RPMI8226 (cell line): ENCODE data around the gene MYO15A.

Experiments used
- DNase-seq: peaks from one replicate; pipeline ENCODE4 v3.0.0-alpha.2; 2015

The MYO15A gene, protein sequence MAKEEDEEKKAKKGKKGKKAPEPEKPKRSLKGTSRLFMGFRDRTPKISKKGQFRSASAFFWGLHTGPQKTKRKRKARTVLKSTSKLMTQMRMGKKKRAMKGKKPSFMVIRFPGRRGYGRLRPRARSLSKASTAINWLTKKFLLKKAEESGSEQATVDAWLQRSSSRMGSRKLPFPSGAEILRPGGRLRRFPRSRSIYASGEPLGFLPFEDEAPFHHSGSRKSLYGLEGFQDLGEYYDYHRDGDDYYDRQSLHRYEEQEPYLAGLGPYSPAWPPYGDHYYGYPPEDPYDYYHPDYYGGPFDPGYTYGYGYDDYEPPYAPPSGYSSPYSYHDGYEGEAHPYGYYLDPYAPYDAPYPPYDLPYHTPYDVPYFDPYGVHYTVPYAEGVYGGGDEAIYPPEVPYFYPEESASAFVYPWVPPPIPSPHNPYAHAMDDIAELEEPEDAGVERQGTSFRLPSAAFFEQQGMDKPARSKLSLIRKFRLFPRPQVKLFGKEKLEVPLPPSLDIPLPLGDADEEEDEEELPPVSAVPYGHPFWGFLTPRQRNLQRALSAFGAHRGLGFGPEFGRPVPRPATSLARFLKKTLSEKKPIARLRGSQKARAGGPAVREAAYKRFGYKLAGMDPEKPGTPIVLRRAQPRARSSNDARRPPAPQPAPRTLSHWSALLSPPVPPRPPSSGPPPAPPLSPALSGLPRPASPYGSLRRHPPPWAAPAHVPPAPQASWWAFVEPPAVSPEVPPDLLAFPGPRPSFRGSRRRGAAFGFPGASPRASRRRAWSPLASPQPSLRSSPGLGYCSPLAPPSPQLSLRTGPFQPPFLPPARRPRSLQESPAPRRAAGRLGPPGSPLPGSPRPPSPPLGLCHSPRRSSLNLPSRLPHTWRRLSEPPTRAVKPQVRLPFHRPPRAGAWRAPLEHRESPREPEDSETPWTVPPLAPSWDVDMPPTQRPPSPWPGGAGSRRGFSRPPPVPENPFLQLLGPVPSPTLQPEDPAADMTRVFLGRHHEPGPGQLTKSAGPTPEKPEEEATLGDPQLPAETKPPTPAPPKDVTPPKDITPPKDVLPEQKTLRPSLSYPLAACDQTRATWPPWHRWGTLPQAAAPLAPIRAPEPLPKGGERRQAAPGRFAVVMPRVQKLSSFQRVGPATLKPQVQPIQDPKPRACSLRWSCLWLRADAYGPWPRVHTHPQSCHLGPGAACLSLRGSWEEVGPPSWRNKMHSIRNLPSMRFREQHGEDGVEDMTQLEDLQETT (N-terminal part only)

DNA sequence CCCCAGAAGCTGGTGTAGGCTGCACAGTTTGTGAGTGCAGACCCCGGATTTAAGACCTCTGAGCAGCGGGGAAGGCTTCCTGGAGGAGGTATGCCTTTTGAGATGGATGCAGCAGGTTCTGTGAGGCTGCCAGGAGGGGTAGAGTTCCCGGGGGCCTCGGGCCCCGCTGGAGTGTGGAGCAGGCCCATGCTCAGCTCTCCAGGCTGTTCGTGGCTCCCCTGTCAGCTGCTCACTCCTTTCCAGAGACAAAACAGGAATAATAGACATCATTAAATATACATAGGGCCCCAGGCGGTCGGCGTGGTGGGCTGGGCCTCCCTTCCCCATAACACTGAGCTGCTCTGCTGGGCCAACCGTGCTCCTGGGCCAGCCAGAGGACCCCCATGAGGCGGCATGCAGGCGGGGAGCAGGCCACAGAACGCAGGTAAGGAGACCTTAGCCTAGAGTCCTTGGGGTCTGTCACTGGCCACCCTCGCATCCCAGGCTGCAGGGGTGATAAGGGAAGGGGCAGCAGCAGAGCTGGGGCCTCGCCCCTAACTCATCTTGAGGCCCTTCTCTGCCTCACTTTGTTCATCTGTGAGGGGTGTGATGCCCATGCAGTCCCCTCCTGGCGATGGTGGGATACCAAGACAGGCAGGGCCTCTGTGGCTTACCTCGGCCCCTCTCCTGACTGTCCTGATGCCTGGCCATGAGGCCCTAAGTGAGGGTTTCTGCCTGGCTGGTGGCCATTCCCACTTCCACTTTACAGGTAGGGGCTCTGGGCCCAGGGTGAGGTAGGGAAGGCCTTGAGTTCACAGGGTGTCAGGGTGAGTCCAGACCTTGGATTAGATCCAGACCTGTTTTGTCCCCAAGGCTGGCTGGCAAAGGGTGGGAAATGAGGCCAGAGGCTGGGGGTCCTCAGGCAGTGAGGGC, at the start of gene MYO15A:
Gene MYO15A, plus strand, starts transcription at position 356 of the 912 bp plus-strand sequence. CDS start 10,045 bp downstream, outside the sequence.
- no peak for DNase-seq

DNA sequence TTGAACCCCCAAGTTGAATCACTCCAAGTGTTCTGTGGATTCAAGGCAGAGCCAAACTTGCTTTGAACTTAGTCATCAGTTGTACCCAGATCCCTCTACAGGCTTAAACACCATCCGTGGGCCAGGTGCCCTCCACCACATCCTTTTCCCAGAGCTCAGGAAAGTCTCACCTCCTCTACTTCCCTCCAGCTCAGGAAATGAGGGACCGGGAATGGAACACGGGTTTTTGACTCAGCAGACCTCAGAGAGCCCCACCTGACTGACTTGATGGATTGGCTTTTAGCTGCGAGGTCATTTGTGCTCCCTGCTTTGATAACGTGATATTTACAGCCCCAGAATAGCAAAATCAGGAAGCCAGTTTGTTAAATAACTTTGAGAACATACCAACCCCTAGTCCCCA, 49.3 kb upstream of the MYO15A start:
- DNase-seq: no peak

GRCh38 chr17:18064053-18064452, 44.5 kb upstream of the MYO15A start:
- DNase-seq: no peak

DNA sequence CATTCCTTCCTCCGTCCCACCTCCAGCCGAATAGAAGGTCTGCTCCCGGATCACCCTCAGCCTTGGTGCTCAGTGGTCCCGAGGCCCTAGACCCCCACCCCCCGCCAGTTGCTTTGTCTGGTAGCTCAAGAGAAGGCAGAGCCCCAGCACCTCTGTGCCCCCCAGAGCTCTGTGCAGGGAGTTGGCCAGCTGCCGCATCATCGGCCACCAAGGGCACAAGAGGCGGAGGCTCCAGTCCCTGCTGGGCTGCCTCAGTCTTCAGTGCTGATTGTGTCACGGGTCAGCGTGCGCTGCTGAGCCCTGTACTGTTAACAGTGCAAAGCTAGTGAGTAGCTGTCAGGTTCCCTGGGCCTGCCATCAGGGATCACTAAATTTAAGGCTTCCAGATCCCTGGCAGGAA, 43.0 kb upstream of the MYO15A start:
- no peak for DNase-seq

GRCh38 chr17:18066866-18067265, 41.7 kb upstream of the MYO15A start:
- no peak for DNase-seq

- no peak for DNase-seq
Observed at GRCh38 chr17:18069101-18069500, 39.5 kb upstream of the MYO15A start.

DNA sequence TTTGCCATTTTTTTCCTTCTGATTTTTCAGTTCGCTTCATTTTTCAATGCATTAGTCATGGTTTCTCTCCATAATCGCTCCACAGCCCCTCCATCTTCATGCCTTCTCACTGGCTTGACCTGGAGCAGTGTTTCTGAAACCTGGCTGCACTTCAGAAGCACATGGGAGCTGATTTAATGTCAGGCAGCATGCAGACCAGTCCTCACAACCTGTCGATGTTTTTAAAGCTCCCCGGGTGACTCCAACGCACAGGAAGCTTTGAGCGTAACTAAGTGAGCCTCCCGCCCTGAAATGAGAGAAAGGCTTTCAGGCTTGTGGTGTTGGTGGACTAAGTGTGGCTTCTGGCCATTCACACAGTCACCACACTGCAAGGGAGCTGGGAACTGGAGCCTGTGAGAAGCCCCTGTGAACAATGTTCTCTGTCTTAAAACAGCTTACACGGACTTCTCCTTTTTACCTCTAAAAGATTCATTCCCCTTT, 37.7 kb upstream of the MYO15A start:
- DNase-seq: peak; percentile 33

DNA sequence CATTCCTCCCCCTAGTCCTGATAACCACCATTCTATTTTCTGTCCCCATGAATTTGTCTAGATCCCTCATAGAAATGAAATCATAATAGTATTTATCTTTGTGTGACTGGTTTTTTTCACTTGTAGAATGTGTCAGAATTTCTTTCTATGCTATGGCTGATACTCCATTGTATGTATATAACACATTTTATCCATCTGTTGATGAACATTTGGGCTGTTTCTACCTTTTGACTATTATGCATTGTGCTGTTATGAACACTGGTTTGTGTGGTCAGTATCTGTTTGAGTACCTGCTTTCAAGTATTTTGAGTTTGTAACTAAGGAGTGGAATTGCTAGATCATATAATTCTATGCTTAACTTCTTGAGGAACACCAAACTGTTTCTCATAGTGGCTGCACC, 36.8 kb upstream of the MYO15A start:
- no peak for DNase-seq

- DNase-seq: no peak
Observed at GRCh38 chr17:18074566-18075272, 33.8 kb upstream of the MYO15A start.

- no peak for DNase-seq
Observed at GRCh38 chr17:18076936-18077335, 31.6 kb upstream of the MYO15A start.

GRCh38 chr17:18079543-18079942, 29.0 kb upstream of the MYO15A start:
- DNase-seq: no peak

DNA sequence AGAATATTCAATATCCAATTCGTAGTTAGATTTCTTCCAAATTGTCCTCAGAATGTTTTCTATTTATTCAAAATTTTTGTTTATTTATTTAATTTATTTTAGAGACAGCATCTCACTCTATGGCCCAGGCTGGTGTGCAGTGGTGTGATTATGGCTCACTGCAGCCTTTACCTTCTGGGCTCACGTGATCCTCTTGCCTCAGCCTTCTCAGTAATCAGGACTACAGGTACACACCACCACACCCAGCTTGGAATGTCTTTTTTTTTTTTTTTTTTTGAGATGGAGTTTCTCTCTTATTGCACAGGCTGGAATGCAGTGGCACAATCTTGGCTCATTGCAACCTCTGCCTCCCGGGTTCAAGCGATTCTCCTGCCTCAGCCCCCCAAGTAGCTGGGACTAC, 24.3 kb upstream of the MYO15A start:
- DNase-seq: no peak

- DNase-seq: peak; percentile 95
Observed at GRCh38 chr17:18087610-18088491, 20.7 kb upstream of the MYO15A start, which contains the start of gene DRG2. TSS of gene DRG2 (plus strand) at chr17:18087948. CDS start at chr17:18088024, 76 bp downstream.

GRCh38 chr17:18089613-18090012, 18.9 kb upstream of the MYO15A start:
- no peak for DNase-seq

DNA sequence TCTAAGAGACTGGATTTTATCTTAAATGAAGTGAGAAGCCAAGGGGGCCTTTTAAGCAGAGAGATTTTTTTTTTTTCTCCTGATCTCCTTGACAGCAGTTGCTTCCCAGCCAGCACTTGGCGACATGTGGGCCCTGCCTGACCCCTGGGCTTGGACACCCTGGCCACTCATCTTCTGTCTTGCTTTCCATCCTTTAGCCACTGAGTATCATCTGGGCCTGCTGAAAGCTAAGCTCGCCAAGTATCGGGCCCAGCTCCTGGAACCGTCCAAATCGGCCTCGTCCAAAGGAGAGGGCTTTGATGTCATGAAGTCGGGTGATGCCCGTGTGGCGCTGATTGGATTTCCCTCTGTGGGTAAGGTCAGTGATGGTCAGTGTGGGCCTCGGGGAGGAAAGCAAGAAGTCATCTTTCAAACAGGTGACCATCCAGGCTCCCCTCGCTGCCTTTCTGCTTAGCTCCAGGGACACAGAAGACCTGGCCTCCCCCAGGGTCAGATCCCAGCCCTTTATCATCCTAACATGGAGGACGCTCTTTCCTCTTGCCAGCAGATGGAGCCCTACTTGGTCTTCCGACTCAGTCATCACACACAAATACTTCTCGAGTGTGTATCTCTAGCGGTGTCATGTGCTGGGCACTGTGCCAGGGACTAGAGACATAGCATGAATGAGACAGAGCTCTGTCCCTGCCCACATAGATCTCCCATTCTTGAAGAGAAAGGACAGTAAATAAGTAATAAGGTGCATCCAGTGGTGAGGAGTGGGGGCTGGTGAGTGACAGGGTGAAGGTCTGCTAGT, 14.7 kb upstream of the MYO15A start:
- DNase-seq: peak; percentile 62

GRCh38 chr17:18094409-18094807, 14.1 kb upstream of the MYO15A start:
- DNase-seq: no peak

- DNase-seq: no peak
Observed at GRCh38 chr17:18099516-18099915, 9.0 kb upstream of the MYO15A start.

DNA sequence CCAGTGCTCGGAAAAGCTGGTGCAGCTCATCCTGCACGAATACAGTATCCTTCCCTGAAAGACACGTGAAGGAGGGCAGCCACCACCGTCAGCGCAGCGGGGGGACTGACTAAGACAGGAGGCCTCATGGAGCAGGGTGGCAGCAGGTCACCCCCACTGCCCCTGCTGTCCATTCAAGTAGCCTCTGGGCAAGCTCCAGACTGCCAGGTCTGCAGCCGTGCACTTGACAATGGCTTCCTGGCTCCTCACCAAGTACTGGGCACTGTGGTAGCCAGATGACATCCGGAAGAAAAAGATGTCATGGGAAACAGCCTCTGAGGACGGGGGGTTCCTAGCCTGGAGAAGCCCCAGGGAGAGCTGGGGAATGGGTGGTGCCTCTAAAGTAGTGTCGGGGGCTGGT, 7.9 kb upstream of the MYO15A start:
- DNase-seq: no peak

- no peak for DNase-seq
Observed at GRCh38 chr17:18101828-18102227, 6.7 kb upstream of the MYO15A start.
